ENCODE measurements around the gene SDK1. TPM values are rescaled to one million over a fixed set of nuclear protein-coding genes. Genes with fewer than 3 reads are reported as not detected.
A peak's percentile ranks its signal among the peaks of the same experiment; 100 is the strongest.

SDK1 gene
- polyA plus RNA-seq, 2 donors, result 0.33 to 0.47 TPM

- Histone ChIP-seq H3K27ac (ENCODE audit: low read depth in 2 of 2, low read length in 1 of 2) (no peak overlapping the region), H3K36me3 (ENCODE audit: control insufficient read depth in 2 of 2, insufficient read depth in 2 of 2, low read length in 1 of 2) (no peaks in the 10 kb centered on the region), H3K27me3 (ENCODE audit: control insufficient read depth in 1 of 2, insufficient read depth in 2 of 2, low read length in 2 of 2) (no peaks in the 10 kb centered on the region), H3K4me3 (ENCODE audit: low read depth in 1 of 2, low read length in 2 of 2) (no peak overlapping the region), H3K9me3 (ENCODE audit: control insufficient read depth in 2 of 2, insufficient read depth in 1 of 2, low read depth in 1 of 2, low read length in 1 of 2) (no peaks in the 10 kb centered on the region), H3K4me1 (ENCODE audit: control insufficient read depth in 2 of 2, insufficient read depth in 2 of 2, low read length in 1 of 2) (peaks cover 5 to 15% of the 10 kb centered on the region in 2 donors)
- WGBS, 2 donors, result 86 to 91% methylated on average over 11 of the region's 11 CpGs
Observed at GRCh38 chr7:3955026-3955425, 654.0 kb downstream of the SDK1 start.

GRCh38 chr7:3955751-3956696 is 655.0 kb downstream of the SDK1 start:
- Histone ChIP-seq H3K4me3 (ENCODE audit: low read depth in 1 of 2, low read length in 2 of 2) (no peak overlapping the region), H3K4me1 (ENCODE audit: control insufficient read depth in 2 of 2, insufficient read depth in 2 of 2, low read length in 1 of 2) (peaks cover 5 to 15% of the 10 kb centered on the region in 2 donors), H3K27me3 (ENCODE audit: control insufficient read depth in 1 of 2, insufficient read depth in 2 of 2, low read length in 2 of 2) (no peaks in the 10 kb centered on the region), H3K9me3 (ENCODE audit: control insufficient read depth in 2 of 2, insufficient read depth in 1 of 2, low read depth in 1 of 2, low read length in 1 of 2) (no peaks in the 10 kb centered on the region), H3K27ac (ENCODE audit: low read depth in 2 of 2, low read length in 1 of 2) (peak overlapping the region; percentile 9 to 49), H3K36me3 (ENCODE audit: control insufficient read depth in 2 of 2, insufficient read depth in 2 of 2, low read length in 1 of 2) (no peaks in the 10 kb centered on the region)
- WGBS, 2 donors, result 46 to 55% methylated on average over 14 of the region's 14 CpGs

- WGBS, 2 donors, result 89 to 90% methylated on average over 11 of the region's 11 CpGs
- Histone ChIP-seq H3K9me3 (ENCODE audit: control insufficient read depth in 2 of 2, insufficient read depth in 1 of 2, low read depth in 1 of 2, low read length in 1 of 2) (no peaks in the 10 kb centered on the region), H3K27ac (ENCODE audit: low read depth in 2 of 2, low read length in 1 of 2) (no peak overlapping the region), H3K4me1 (ENCODE audit: control insufficient read depth in 2 of 2, insufficient read depth in 2 of 2, low read length in 1 of 2) (peaks cover 5 to 15% of the 10 kb centered on the region in 2 donors), H3K27me3 (ENCODE audit: control insufficient read depth in 1 of 2, insufficient read depth in 2 of 2, low read length in 2 of 2) (no peaks in the 10 kb centered on the region), H3K36me3 (ENCODE audit: control insufficient read depth in 2 of 2, insufficient read depth in 2 of 2, low read length in 1 of 2) (no peaks in the 10 kb centered on the region), H3K4me3 (ENCODE audit: low read depth in 1 of 2, low read length in 2 of 2) (no peak overlapping the region)
Observed at GRCh38 chr7:3956949-3957348, 655.9 kb downstream of the SDK1 start.

GRCh38 chr7:3957472-3958108 is 656.5 kb downstream of the SDK1 start:
- Histone ChIP-seq H3K4me3 (ENCODE audit: low read depth in 1 of 2, low read length in 2 of 2) (no peak overlapping the region), H3K9me3 (ENCODE audit: control insufficient read depth in 2 of 2, insufficient read depth in 1 of 2, low read depth in 1 of 2, low read length in 1 of 2) (no peaks in the 10 kb centered on the region), H3K4me1 (ENCODE audit: control insufficient read depth in 2 of 2, insufficient read depth in 2 of 2, low read length in 1 of 2) (peaks cover 5 to 15% of the 10 kb centered on the region in 2 donors), H3K36me3 (ENCODE audit: control insufficient read depth in 2 of 2, insufficient read depth in 2 of 2, low read length in 1 of 2) (no peaks in the 10 kb centered on the region), H3K27ac (ENCODE audit: low read depth in 2 of 2, low read length in 1 of 2) (no peak overlapping the region), H3K27me3 (ENCODE audit: control insufficient read depth in 1 of 2, insufficient read depth in 2 of 2, low read length in 2 of 2) (no peaks in the 10 kb centered on the region)
- WGBS, 2 donors, result 44 to 53% methylated on average over 8 of the region's 8 CpGs

GRCh38 chr7:3958109-3958483 is 657.0 kb downstream of the SDK1 start:
- Histone ChIP-seq H3K27me3 (ENCODE audit: control insufficient read depth in 1 of 2, insufficient read depth in 2 of 2, low read length in 2 of 2) (no peaks in the 10 kb centered on the region), H3K9me3 (ENCODE audit: control insufficient read depth in 2 of 2, insufficient read depth in 1 of 2, low read depth in 1 of 2, low read length in 1 of 2) (no peaks in the 10 kb centered on the region), H3K27ac (ENCODE audit: low read depth in 2 of 2, low read length in 1 of 2) (no peak overlapping the region), H3K4me1 (ENCODE audit: control insufficient read depth in 2 of 2, insufficient read depth in 2 of 2, low read length in 1 of 2) (peaks cover 5 to 15% of the 10 kb centered on the region in 2 donors), H3K36me3 (ENCODE audit: control insufficient read depth in 2 of 2, insufficient read depth in 2 of 2, low read length in 1 of 2) (no peaks in the 10 kb centered on the region), H3K4me3 (ENCODE audit: low read depth in 1 of 2, low read length in 2 of 2) (no peak overlapping the region)
- 38 to 60% methylated on average over 5 of the region's 5 CpGs for WGBS, 2 donors

- Histone ChIP-seq H3K27me3 (ENCODE audit: control insufficient read depth in 1 of 2, insufficient read depth in 2 of 2, low read length in 2 of 2) (no peaks in the 10 kb centered on the region), H3K9me3 (ENCODE audit: control insufficient read depth in 2 of 2, insufficient read depth in 1 of 2, low read depth in 1 of 2, low read length in 1 of 2) (no peaks in the 10 kb centered on the region), H3K36me3 (ENCODE audit: control insufficient read depth in 2 of 2, insufficient read depth in 2 of 2, low read length in 1 of 2) (no peaks in the 10 kb centered on the region), H3K27ac (ENCODE audit: low read depth in 2 of 2, low read length in 1 of 2) (no peak overlapping the region), H3K4me1 (ENCODE audit: control insufficient read depth in 2 of 2, insufficient read depth in 2 of 2, low read length in 1 of 2) (peaks cover 5 to 15% of the 10 kb centered on the region in 2 donors), H3K4me3 (ENCODE audit: low read depth in 1 of 2, low read length in 2 of 2) (no peak overlapping the region)
- WGBS, 2 donors, result 90 to 94% methylated on average over 6 of the region's 6 CpGs
Observed at GRCh38 chr7:3959364-3959763, 658.3 kb downstream of the SDK1 start.

- Histone ChIP-seq H3K4me3 (ENCODE audit: low read depth in 1 of 2, low read length in 2 of 2) (no peak overlapping the region), H3K27me3 (ENCODE audit: control insufficient read depth in 1 of 2, insufficient read depth in 2 of 2, low read length in 2 of 2) (peaks cover 0 to 2% of the 10 kb centered on the region in 2 donors), H3K4me1 (ENCODE audit: control insufficient read depth in 2 of 2, insufficient read depth in 2 of 2, low read length in 1 of 2) (peaks cover 5 to 15% of the 10 kb centered on the region in 2 donors), H3K36me3 (ENCODE audit: control insufficient read depth in 2 of 2, insufficient read depth in 2 of 2, low read length in 1 of 2) (no peaks in the 10 kb centered on the region), H3K9me3 (ENCODE audit: control insufficient read depth in 2 of 2, insufficient read depth in 1 of 2, low read depth in 1 of 2, low read length in 1 of 2) (no peaks in the 10 kb centered on the region), H3K27ac (ENCODE audit: low read depth in 2 of 2, low read length in 1 of 2) (no peak overlapping the region)
- 88 to 92% methylated on average over 11 of the region's 11 CpGs for WGBS, 2 donors
Observed at GRCh38 chr7:3960050-3960763, 659.2 kb downstream of the SDK1 start.

GRCh38 chr7:3960942-3961341 is 659.9 kb downstream of the SDK1 start:
- Histone ChIP-seq H3K4me1 (ENCODE audit: control insufficient read depth in 2 of 2, insufficient read depth in 2 of 2, low read length in 1 of 2) (peaks cover 5 to 9% of the 10 kb centered on the region in 2 donors), H3K9me3 (ENCODE audit: control insufficient read depth in 2 of 2, insufficient read depth in 1 of 2, low read depth in 1 of 2, low read length in 1 of 2) (no peaks in the 10 kb centered on the region), H3K36me3 (ENCODE audit: control insufficient read depth in 2 of 2, insufficient read depth in 2 of 2, low read length in 1 of 2) (no peaks in the 10 kb centered on the region), H3K4me3 (ENCODE audit: low read depth in 1 of 2, low read length in 2 of 2) (no peak overlapping the region), H3K27me3 (ENCODE audit: control insufficient read depth in 1 of 2, insufficient read depth in 2 of 2, low read length in 2 of 2) (peaks cover 0 to 2% of the 10 kb centered on the region in 2 donors), H3K27ac (ENCODE audit: low read depth in 2 of 2, low read length in 1 of 2) (no peak overlapping the region)
- 90 to 93% methylated on average over 3 of the region's 3 CpGs for WGBS, 2 donors

GRCh38 chr7:3961857-3962503 is 660.9 kb downstream of the SDK1 start:
- Histone ChIP-seq H3K27me3 (ENCODE audit: control insufficient read depth in 1 of 2, insufficient read depth in 2 of 2, low read length in 2 of 2) (peaks cover 0 to 2% of the 10 kb centered on the region in 2 donors), H3K4me3 (ENCODE audit: low read depth in 1 of 2, low read length in 2 of 2) (no peak overlapping the region), H3K9me3 (ENCODE audit: control insufficient read depth in 2 of 2, insufficient read depth in 1 of 2, low read depth in 1 of 2, low read length in 1 of 2) (no peaks in the 10 kb centered on the region), H3K36me3 (ENCODE audit: control insufficient read depth in 2 of 2, insufficient read depth in 2 of 2, low read length in 1 of 2) (no peaks in the 10 kb centered on the region), H3K4me1 (ENCODE audit: control insufficient read depth in 2 of 2, insufficient read depth in 2 of 2, low read length in 1 of 2) (peaks cover 0 to 3% of the 10 kb centered on the region in 2 donors), H3K27ac (ENCODE audit: low read depth in 2 of 2, low read length in 1 of 2) (no peak overlapping the region)
- 96 to 97% methylated on average over 14 of the region's 14 CpGs for WGBS, 2 donors

Data from esophagus (tissue), 2 donors.